A673 (cell line): ENCODE data around the gene APOL6.

Experiments used
- CTCF ChIP-seq: fragments of 300-800, 200-600 bp; sonication (generic); conservative IDR thresholded peaks from 2 replicates; pipeline ENCODE4 v1.5.1; 2017; ENCODE audit warnings: low read depth, mild to moderate bottlenecking, antibody characterized with exemption, low read length, moderate library complexity, mixed read lengths
- EZH2 ChIP-seq: fragments of 200-600 bp; sonication (generic); IDR thresholded peaks from 2 replicates; pipeline ENCODE4 v1.6.1; 2017; ENCODE audit warnings: borderline replicate concordance, low read depth, mild to moderate bottlenecking, mixed read lengths, antibody characterized with exemption, low read length; ENCODE audit not compliant: poor library complexity, severe bottlenecking

DNA sequence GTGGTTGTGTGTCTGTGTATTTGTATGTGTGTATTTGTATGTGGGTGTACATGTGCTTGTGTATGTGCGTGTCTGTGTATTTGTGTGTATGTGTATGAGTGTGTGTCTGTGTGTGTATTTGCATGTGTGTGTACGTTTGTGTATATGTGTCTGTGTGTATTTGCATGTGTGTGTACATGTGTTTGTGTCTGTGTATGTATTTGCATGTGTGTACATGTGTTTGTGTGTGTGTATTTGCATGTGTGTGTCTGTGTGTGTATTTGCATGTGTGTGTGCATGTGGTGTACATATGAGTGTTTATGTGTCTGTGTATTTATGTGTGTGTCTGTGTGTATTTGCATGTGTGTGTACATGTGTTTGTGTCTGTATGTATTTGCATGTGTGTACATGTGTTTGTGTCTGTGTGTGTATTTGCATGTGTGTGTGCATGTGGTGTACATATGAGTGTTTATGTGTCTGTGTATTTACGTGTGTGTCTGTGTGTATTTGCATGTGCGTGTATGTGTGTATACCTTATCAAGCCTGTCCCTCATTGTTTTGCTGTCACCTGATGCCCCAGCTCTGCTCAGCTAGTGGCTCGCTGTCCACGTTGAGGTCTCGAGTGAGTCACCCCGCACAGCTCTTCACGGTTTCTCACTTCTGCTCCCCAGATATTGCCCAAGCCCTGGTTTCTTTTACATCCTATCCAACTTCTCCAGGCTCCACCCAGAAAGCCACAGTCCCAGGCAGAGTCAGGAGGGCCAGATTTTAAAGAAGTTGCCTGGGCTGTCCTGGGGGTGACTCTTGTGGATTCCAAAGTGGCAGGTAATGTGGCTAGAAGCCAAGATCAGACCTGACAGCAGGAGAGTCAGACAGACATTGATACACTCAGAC, 46.3 kb upstream of the APOL6 start:
- TF ChIP-seq CTCF, result no peak
- no peak for TF ChIP-seq EZH2
